Neural cell (in vitro differentiated cells): ENCODE data around the gene MKX.

Experiments
- CTCF ChIP-seq: fragments of 450-650 bp; IDR thresholded peaks from 2 replicates; pipeline ENCODE4 v1.5.1; 2014; ENCODE audit warnings: antibody characterized with exemption, mild to moderate bottlenecking, moderate library complexity; ENCODE audit not compliant: poor library complexity, severe bottlenecking
- EP300 ChIP-seq: fragments of 450-650 bp; conservative IDR thresholded peaks from 2 replicates; pipeline ENCODE4 v1.6.1; 2014; ENCODE audit warnings: antibody characterized with exemption, mild to moderate bottlenecking, moderate library complexity; ENCODE audit not compliant: poor library complexity, severe bottlenecking
- RAD21 ChIP-seq: fragments of 450-650 bp; conservative IDR thresholded peaks from 2 replicates; pipeline ENCODE4 v1.6.1; 2014; ENCODE audit warnings: antibody characterized with exemption, mild to moderate bottlenecking, moderate library complexity
- TAF1 ChIP-seq: IDR thresholded peaks from 2 replicates; pipeline ENCODE4 v1.6.1; 2012; ENCODE audit warnings: low read depth

- no peak for TF ChIP-seq TAF1
- TF ChIP-seq CTCF = no peak
- no peak for TF ChIP-seq RAD21
- TF ChIP-seq EP300 = no peak
Observed at GRCh38 chr10:27635290-27635689, 110.3 kb downstream of the MKX start.
